ENCODE results near the gene TCF7L2. TPM values are rescaled to one million over a fixed set of nuclear protein-coding genes. Genes with fewer than 3 reads are reported as not detected.

The TCF7L2 gene
- total RNA-seq, 2 experiments from 2014 or later: 0.60 to 0.81 TPM

DNA sequence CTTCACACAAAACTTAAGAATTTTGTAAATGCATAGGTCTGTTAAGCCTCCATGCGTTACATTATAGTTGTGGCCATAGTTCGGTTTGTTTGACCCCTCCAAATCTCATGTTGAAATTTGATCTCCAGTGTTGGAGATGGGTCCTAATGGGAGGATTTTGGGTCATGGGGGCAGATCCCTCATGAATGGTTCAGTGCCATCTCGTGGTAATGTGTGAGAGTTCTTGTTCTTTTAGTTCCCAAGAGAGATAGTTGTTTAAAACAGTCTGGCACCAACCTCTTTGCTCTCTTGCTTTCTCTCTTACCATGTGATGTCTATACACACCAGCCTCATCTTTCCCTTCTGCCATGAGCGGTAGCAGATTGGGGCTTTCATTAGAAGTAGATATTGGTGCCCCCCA is 264.3 kb downstream of the TCF7L2 start:
- peaks cover 24% of the 10 kb centered on the region for H3K27me3 Mint-ChIP-seq
- no peak overlapping the region for H3K4me3 Mint-ChIP-seq
- ChIA-PET CTCF (no interaction called here), POLR2A (no interaction called here)
- no peaks in the 10 kb centered on the region for H3K4me1 Mint-ChIP-seq
- no peak for DNase-seq
- H3K36me3 Mint-ChIP-seq (ENCODE audit: low read depth): no peaks in the 10 kb centered on the region
- H3K27ac Mint-ChIP-seq: no peak overlapping the region
- peaks cover 2% of the 10 kb centered on the region for H3K9me3 Mint-ChIP-seq

DNA sequence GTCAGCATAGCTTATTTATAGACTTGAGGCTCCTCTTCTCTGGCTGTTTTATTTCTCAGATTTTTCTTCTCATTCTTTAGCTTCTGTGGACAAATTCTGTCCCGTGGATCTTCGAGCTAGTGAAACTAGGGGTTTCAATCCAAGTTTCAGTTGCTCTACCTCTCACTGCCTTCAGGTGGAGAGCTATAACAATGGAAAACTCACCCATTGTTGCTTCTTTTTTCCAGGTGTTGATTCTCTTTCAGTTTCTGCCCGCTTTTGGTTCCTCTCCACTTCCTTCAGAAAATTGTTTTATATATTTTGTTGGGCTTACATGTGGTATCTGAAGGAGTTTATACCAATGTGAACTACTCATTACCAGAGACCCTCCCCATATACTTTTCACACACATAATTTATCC is 266.1 kb downstream of the TCF7L2 start:
- H3K4me1 Mint-ChIP-seq: no peaks in the 10 kb centered on the region
- POLR2A ChIA-PET: no interaction called here
- H3K4me3 Mint-ChIP-seq: no peak overlapping the region
- no peak for DNase-seq
- CTCF ChIA-PET: interaction anchor here (1.1 kb wide), 1 partner anchor 11 kb away, joined by 3 read pairs; no protein-coding TSS in a partner anchor
- H3K9me3 Mint-ChIP-seq: peaks cover 2% of the 10 kb centered on the region
- no peak overlapping the region for H3K27ac Mint-ChIP-seq
- H3K27me3 Mint-ChIP-seq: peaks cover 21% of the 10 kb centered on the region
- H3K36me3 Mint-ChIP-seq (ENCODE audit: low read depth): no peaks in the 10 kb centered on the region

Data from activated CD4-positive, alpha-beta T cell treated with anti-CD3 and anti-CD28 coated beads, Interleukin-2, amount 10 ng/mL, durations not matched to agents 7 days and 5 days (primary cell).